Rectal smooth muscle tissue (tissue), 1 donor: ENCODE results near the gene RIC8B.

Experiments
- H3K27ac ChIP-seq: one replicate; pipeline ENCODE4 v1.7.0; 2013; ENCODE audit warnings: low read depth, low read length, inconsistent platforms
- H3K27me3 ChIP-seq: one replicate; pipeline ENCODE4 v1.7.0; 2013; ENCODE audit warnings: low read length; ENCODE audit not compliant: control insufficient read depth, insufficient read depth
- H3K36me3 ChIP-seq: one replicate; pipeline ENCODE4 v1.7.0; 2013; ENCODE audit warnings: low read length; ENCODE audit not compliant: control insufficient read depth, insufficient read depth
- H3K4me1 ChIP-seq: one replicate; pipeline ENCODE4 v1.7.0; 2013; ENCODE audit warnings: low read length; ENCODE audit not compliant: control insufficient read depth, insufficient read depth
- H3K4me3 ChIP-seq: one replicate; pipeline ENCODE4 v1.7.0; 2013; ENCODE audit warnings: low read length
- H3K9ac ChIP-seq: one replicate; pipeline ENCODE4 v1.7.0; 2013; ENCODE audit warnings: low read length

The RIC8B gene

GRCh38 chr12:106889950-106890626, 115.6 kb downstream of the RIC8B start:
- Histone ChIP-seq H3K4me1 (no peaks in the 10 kb centered on the region), H3K36me3 (no peaks in the 10 kb centered on the region), H3K27me3 (no peaks in the 10 kb centered on the region), H3K9ac (no peak overlapping the region), H3K4me3 (no peak overlapping the region), H3K27ac (no peak overlapping the region)

GRCh38 chr12:106892075-106892474, 117.6 kb downstream of the RIC8B start:
- H3K4me1 ChIP-seq, result no peaks in the 10 kb centered on the region
- H3K27me3 ChIP-seq, result no peaks in the 10 kb centered on the region
- no peak overlapping the region for H3K27ac ChIP-seq
- H3K4me3 ChIP-seq, result no peak overlapping the region
- H3K36me3 ChIP-seq, result no peaks in the 10 kb centered on the region
- H3K9ac ChIP-seq, result no peak overlapping the region

- Histone ChIP-seq H3K36me3 (no peaks in the 10 kb centered on the region), H3K4me3 (no peak overlapping the region), H3K27ac (no peak overlapping the region), H3K4me1 (no peaks in the 10 kb centered on the region), H3K27me3 (no peaks in the 10 kb centered on the region), H3K9ac (no peak overlapping the region)
These were observed 119.0 kb downstream of the RIC8B start for GRCh38 chr12:106893451-106893850.

- H3K9ac ChIP-seq, result no peak overlapping the region
- H3K36me3 ChIP-seq, result no peaks in the 10 kb centered on the region
- no peak overlapping the region for H3K27ac ChIP-seq
- H3K4me1 ChIP-seq, result no peaks in the 10 kb centered on the region
- no peaks in the 10 kb centered on the region for H3K27me3 ChIP-seq
- H3K4me3 ChIP-seq, result no peak overlapping the region
These were observed 120.3 kb downstream of the RIC8B start for GRCh38 chr12:106894774-106895173.

DNA sequence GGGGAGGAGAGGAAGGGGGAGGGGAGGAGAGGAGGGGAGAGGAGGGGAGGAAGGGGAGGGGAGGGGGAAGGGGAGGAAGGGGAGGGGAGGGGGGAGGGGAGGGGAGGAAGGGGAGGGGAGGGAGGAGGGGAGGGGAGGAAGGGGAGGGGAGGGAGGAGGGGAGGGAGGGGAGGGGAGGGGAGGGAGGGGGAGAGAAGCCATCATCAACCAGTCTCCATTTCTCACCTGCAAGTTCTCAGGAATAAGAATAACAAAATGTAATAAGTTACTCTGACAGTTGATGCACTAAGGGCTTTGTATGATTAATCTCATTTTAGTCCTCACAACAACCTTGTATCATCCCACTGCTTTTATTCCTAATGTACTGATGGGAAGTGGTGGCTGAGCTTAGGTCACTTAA, 122.1 kb downstream of the RIC8B start:
- no peak overlapping the region for H3K27ac ChIP-seq
- no peaks in the 10 kb centered on the region for H3K36me3 ChIP-seq
- H3K9ac ChIP-seq, result no peak overlapping the region
- H3K27me3 ChIP-seq, result no peaks in the 10 kb centered on the region
- no peak overlapping the region for H3K4me3 ChIP-seq
- no peaks in the 10 kb centered on the region for H3K4me1 ChIP-seq

- no peaks in the 10 kb centered on the region for H3K27me3 ChIP-seq
- no peaks in the 10 kb centered on the region for H3K4me1 ChIP-seq
- H3K4me3 ChIP-seq, result no peak overlapping the region
- H3K27ac ChIP-seq, result no peak overlapping the region
- H3K36me3 ChIP-seq, result no peaks in the 10 kb centered on the region
- H3K9ac ChIP-seq, result no peak overlapping the region
These were observed 122.6 kb downstream of the RIC8B start for GRCh38 chr12:106897082-106897481.

GRCh38 chr12:106897981-106898901, 123.8 kb downstream of the RIC8B start:
- Histone ChIP-seq H3K9ac (no peak overlapping the region), H3K36me3 (no peaks in the 10 kb centered on the region), H3K27ac (no peak overlapping the region), H3K4me1 (no peaks in the 10 kb centered on the region), H3K27me3 (no peaks in the 10 kb centered on the region), H3K4me3 (no peak overlapping the region)

DNA sequence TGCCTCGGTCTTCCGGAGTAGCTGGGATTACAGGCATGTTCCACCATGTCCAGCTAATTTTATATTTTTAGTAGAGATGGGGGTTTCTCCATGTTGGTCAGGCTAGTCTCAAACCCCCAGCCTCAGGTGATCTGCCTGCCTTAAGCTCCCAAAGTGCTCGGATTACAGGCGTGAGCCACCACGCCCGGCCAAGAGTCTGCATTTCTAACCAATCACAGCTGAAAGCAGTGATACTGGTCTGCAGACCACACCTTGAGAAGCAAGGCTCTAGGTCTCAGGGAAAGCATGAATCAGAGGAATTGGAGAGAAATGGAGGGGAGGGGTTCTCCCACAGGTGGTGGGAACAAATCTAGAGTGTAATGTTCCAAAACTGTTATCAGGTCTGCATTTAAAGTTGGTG, 126.1 kb downstream of the RIC8B start:
- Histone ChIP-seq H3K4me3 (no peak overlapping the region), H3K27me3 (no peaks in the 10 kb centered on the region), H3K36me3 (no peaks in the 10 kb centered on the region), H3K27ac (no peak overlapping the region), H3K4me1 (no peaks in the 10 kb centered on the region), H3K9ac (no peak overlapping the region)

DNA sequence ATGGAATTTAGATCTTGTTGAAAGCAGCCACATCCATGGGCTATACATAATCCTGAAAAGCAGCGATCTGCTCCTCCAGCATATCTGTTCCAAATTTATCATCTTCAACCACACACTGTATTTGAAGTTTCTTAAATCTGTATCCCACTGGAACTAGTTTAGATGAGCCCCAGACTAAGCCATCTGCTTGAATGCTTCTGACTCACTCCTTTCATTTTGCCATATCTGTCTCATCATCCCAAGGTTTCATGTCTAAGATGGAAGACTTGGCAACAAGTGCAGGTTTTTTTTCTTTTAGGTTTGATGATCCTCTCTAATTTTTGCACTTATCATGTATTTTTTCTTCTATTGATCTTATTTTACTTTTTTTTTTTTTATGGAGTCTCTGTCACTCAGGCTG, 126.8 kb downstream of the RIC8B start:
- Histone ChIP-seq H3K27me3 (no peaks in the 10 kb centered on the region), H3K27ac (no peak overlapping the region), H3K4me3 (no peak overlapping the region), H3K4me1 (no peaks in the 10 kb centered on the region), H3K36me3 (no peaks in the 10 kb centered on the region), H3K9ac (no peak overlapping the region)

GRCh38 chr12:106902053-106902452, 127.6 kb downstream of the RIC8B start:
- H3K9ac ChIP-seq, result no peak overlapping the region
- no peaks in the 10 kb centered on the region for H3K4me1 ChIP-seq
- H3K27ac ChIP-seq, result no peak overlapping the region
- no peaks in the 10 kb centered on the region for H3K36me3 ChIP-seq
- no peak overlapping the region for H3K4me3 ChIP-seq
- no peaks in the 10 kb centered on the region for H3K27me3 ChIP-seq

DNA sequence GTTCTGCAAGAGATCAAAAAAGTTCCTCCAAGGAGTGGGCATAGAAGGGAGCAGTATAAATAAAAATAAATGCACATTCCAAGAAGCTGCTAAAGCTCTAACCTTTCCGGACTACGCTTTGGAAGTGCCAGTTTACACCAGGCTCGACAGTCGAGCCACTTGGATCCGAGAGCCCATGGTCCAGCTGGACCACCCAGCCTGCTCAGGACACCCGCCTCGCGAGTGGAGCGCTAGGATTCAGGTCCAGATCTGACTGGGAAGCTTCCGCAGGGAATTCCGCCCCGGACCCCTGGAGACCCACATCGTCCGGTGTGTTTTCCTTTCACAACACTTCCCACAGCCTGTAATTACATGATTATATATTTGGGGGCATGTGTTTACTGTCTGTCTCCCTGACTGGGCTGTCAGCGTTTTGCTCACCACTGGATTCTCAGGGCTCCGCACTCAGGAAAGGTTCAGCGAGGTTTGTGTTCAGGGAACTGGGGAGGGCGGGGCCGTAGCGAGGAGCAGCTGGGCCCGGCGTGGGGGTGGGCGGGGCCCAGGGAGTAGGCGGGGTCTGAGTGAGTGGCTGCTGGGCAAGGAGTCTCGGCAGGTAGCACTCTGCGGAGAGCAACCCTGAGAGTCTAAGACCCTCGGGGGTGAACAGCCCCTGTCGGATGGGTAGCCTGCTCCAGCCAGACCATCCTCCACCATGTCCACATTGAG, 128.9 kb downstream of the RIC8B start:
- no peak overlapping the region for H3K27ac ChIP-seq

GRCh38 chr12:106906715-106907114, 132.2 kb downstream of the RIC8B start:
- Histone ChIP-seq H3K36me3 (no peaks in the 10 kb centered on the region), H3K4me1 (no peaks in the 10 kb centered on the region), H3K27ac (no peak overlapping the region), H3K27me3 (peaks cover 2% of the 10 kb centered on the region), H3K4me3 (no peak overlapping the region), H3K9ac (no peak overlapping the region)

More for the DNA sequence above, 128.9 kb downstream of the RIC8B start:
- peak overlapping the region; percentile 58 for H3K4me3 ChIP-seq
- no peaks in the 10 kb centered on the region for H3K36me3 ChIP-seq
- no peaks in the 10 kb centered on the region for H3K4me1 ChIP-seq
- H3K9ac ChIP-seq, result no peak overlapping the region
- H3K27me3 ChIP-seq, result no peaks in the 10 kb centered on the region
